ENCODE data around the gene VOPP1. TPM values are rescaled to one million over a fixed set of nuclear protein-coding genes. Genes with fewer than 3 reads are reported as not detected.

Gene VOPP1
- total and polyA plus RNA-seq, 10 donors = 60.3 to 168 (median 144) TPM

GRCh38 chr7:55498770-55499169 lies 73.5 kb downstream of the VOPP1 start:
- H3K4me3 ChIP-seq = no peak overlapping the region
- peak overlapping the region in 1 of 8 donors; percentile 38 for H3K27ac ChIP-seq
- WGBS, 5 donors = 85 to 93% (median 91%) methylated on average over 4 of the region's 4 CpGs
- intact Hi-C loops (cut with DNase I; ENCODE audit: low total_unique reads) = no loop called here
- peaks cover 4 to 100% (median 31%) of the 10 kb centered on the region in 6 donors for H3K36me3 ChIP-seq
- peaks cover 0 to 32% (median 4%) of the 10 kb centered on the region in 6 donors for H3K4me1 ChIP-seq
- TF ChIP-seq POLR2A (IDR thresholded peaks at IDR 0.05) = no peak
- TF ChIP-seq CTCF (IDR thresholded peaks at IDR 0.05 in 8 of 11, conservative IDR thresholded peaks at IDR 0.05 in 3 of 11) = no peak
- TF ChIP-seq POLR2AphosphoS5 (IDR thresholded peaks at IDR 0.05) = no peak
- H3K27me3 ChIP-seq (replicated peaks in 1 of 7) = no peaks in the 10 kb centered on the region
- H3K9me3 ChIP-seq = no peaks in the 10 kb centered on the region
- DNase-seq = peak; percentile 28

GRCh38 chr7:55498142-55498541 lies 74.2 kb downstream of the VOPP1 start:
- intact Hi-C loops (cut with DNase I; ENCODE audit: low total_unique reads) = no loop called here
- Histone ChIP-seq H3K9me3 (no peaks in the 10 kb centered on the region), H3K27me3 (replicated peaks in 1 of 7) (no peaks in the 10 kb centered on the region), H3K27ac (peak overlapping the region in 3 of 8 donors; percentile 22 to 38 (median 27)), H3K4me3 (no peak overlapping the region), H3K36me3 (peaks cover 4 to 100% (median 34%) of the 10 kb centered on the region in 6 donors), H3K4me1 (peaks cover 0 to 28% (median 4%) of the 10 kb centered on the region in 6 donors)
- no peak for DNase-seq
- TF ChIP-seq POLR2A (IDR thresholded peaks at IDR 0.05) (no peak), POLR2AphosphoS5 (IDR thresholded peaks at IDR 0.05) (peak in 1 of 3 donors; percentile 14), CTCF (IDR thresholded peaks at IDR 0.05 in 8 of 11, conservative IDR thresholded peaks at IDR 0.05 in 3 of 11) (no peak)
- WGBS, 5 donors = 79 to 97% (median 84%) methylated on average over 7 of the region's 7 CpGs

GRCh38 chr7:55497521-55497920 lies 74.8 kb downstream of the VOPP1 start:
- peak; percentile 53 for DNase-seq
- H3K27ac ChIP-seq = peak overlapping the region in 3 of 8 donors; percentile 22 to 38 (median 27)

GRCh38 chr7:55496906-55497305 lies 75.4 kb downstream of the VOPP1 start:
- TF ChIP-seq CTCF (IDR thresholded peaks at IDR 0.05 in 8 of 11, conservative IDR thresholded peaks at IDR 0.05 in 3 of 11) (no peak), POLR2AphosphoS5 (IDR thresholded peaks at IDR 0.05) (no peak), POLR2A (IDR thresholded peaks at IDR 0.05) (no peak)
- no peaks in the 10 kb centered on the region for H3K27me3 ChIP-seq (replicated peaks in 1 of 7)
- WGBS, 5 donors = 93 to 96% (median 94%) methylated on average over 9 of the region's 9 CpGs
- H3K36me3 ChIP-seq = peaks cover 4 to 100% (median 42%) of the 10 kb centered on the region in 6 donors
- no peak overlapping the region for H3K4me3 ChIP-seq
- intact Hi-C loops (cut with DNase I; ENCODE audit: low total_unique reads) = no loop called here
- H3K4me1 ChIP-seq = peaks cover 0 to 24% (median 3%) of the 10 kb centered on the region in 6 donors
- peak; percentile 66 for DNase-seq
- H3K27ac ChIP-seq = no peak overlapping the region
- no peaks in the 10 kb centered on the region for H3K9me3 ChIP-seq

More at GRCh38 chr7:55497521-55497920, 74.8 kb downstream of the VOPP1 start:
- Histone ChIP-seq H3K27me3 (replicated peaks in 1 of 7) (no peaks in the 10 kb centered on the region), H3K9me3 (no peaks in the 10 kb centered on the region), H3K4me1 (peaks cover 0 to 28% (median 4%) of the 10 kb centered on the region in 6 donors), H3K4me3 (no peak overlapping the region), H3K36me3 (peaks cover 4 to 100% (median 38%) of the 10 kb centered on the region in 6 donors)
- no peak for TF ChIP-seq CTCF (IDR thresholded peaks at IDR 0.05 in 8 of 11, conservative IDR thresholded peaks at IDR 0.05 in 3 of 11)
- intact Hi-C loops (cut with DNase I; ENCODE audit: low total_unique reads) = no loop called here
- WGBS, 5 donors = 93 to 98% (median 94%) methylated on average over 3 to 7 of the region's 7 CpGs

All from spleen (tissue), 11 donors.